ENCODE measurements around the gene VAMP7. TPM values are rescaled to one million over a fixed set of nuclear protein-coding genes. Genes with fewer than 3 reads are reported as not detected.
"Not testable (repeated sequence)": the region's sequence is repeated elsewhere in the genome, so short reads cannot be mapped to it uniquely, and the experiment has no call there.

The VAMP7 gene
- total RNA-seq, 1 experiment from 2014 or later = 30.3 TPM

DNA sequence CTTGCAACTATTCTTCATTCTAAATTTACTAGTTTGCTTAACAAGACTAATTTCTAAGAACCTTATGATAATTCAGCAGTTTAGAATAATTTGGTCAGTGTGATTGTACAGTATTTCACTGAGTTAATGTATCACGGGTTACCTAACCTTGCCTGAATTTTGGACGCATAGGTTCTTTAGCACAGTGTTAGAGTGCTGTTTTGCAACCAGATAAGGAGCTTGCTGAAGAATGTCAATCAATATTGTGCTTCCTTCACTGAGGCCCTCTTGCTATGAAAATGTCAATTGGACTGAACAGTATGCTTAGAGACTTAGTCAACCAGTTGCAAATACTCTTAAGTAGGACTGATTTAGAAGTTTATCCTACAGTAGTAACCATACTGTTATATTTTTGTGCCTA lies 19.6 kb downstream of the VAMP7 start:
- Mint-ChIP-seq H3K9me3 (ENCODE audit: low read depth, unreplicated experiment) (no peaks in the 10 kb centered on the region), H3K27ac (ENCODE audit: unreplicated experiment) (no peak overlapping the region), H3K4me1 (ENCODE audit: low read depth, unreplicated experiment) (peaks cover 11% of the 10 kb centered on the region), H3K4me3 (ENCODE audit: low read depth, unreplicated experiment) (no peak overlapping the region), H3K27me3 (ENCODE audit: unreplicated experiment) (no peaks in the 10 kb centered on the region), H3K36me3 (ENCODE audit: insufficient read depth, unreplicated experiment) (no peaks in the 10 kb centered on the region)
- intact Hi-C loops (cut with micrococcal nuclease; ENCODE audit: unreplicated experiment) = no loop called here
- CTCF ChIA-PET = no interaction called here
- TF ChIP-seq, protein P1, sequence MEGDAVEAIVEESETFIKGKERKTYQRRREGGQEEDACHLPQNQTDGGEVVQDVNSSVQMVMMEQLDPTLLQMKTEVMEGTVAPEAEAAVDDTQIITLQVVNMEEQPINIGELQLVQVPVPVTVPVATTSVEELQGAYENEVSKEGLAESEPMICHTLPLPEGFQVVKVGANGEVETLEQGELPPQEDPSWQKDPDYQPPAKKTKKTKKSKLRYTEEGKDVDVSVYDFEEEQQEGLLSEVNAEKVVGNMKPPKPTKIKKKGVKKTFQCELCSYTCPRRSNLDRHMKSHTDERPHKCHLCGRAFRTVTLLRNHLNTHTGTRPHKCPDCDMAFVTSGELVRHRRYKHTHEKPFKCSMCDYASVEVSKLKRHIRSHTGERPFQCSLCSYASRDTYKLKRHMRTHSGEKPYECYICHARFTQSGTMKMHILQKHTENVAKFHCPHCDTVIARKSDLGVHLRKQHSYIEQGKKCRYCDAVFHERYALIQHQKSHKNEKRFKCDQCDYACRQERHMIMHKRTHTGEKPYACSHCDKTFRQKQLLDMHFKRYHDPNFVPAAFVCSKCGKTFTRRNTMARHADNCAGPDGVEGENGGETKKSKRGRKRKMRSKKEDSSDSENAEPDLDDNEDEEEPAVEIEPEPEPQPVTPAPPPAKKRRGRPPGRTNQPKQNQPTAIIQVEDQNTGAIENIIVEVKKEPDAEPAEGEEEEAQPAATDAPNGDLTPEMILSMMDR (IDR thresholded peaks at IDR 0.05; ENCODE audit: unreplicated experiment) = no peak
- no peak for DNase-seq
- BruUV-seq (replicated peaks) = no TSS peak

DNA sequence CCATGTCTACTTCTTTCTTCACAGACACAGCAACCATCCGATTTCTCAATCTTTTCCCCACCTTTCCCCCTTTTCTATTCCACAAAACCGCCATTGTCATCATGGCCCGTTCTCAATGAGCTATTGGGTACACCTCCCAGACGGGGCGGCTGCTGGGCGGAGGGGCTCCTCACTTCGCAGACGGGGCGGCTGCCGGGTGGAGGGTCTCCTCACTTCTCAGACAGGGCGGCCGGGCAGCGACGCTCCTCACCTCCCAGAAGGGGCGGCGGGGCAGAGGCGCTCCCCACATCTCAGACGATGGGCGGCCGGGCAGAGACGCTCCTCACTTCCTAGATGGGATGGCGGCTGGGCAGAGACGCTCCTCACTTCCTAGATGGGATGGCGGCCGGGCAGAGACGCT lies 26.5 kb downstream of the VAMP7 start:
- CTCF ChIA-PET; H3K27me3 Mint-ChIP-seq (ENCODE audit: unreplicated experiment); H3K4me1 Mint-ChIP-seq (ENCODE audit: low read depth, unreplicated experiment); DNase-seq; H3K4me3 Mint-ChIP-seq (ENCODE audit: low read depth, unreplicated experiment); H3K9me3 Mint-ChIP-seq (ENCODE audit: low read depth, unreplicated experiment); BruUV-seq (replicated peaks); intact Hi-C loops (cut with micrococcal nuclease; ENCODE audit: unreplicated experiment); H3K27ac Mint-ChIP-seq (ENCODE audit: unreplicated experiment): not testable (repeated sequence)
- H3K36me3 Mint-ChIP-seq (ENCODE audit: insufficient read depth, unreplicated experiment) = peaks cover 13% of the 10 kb centered on the region

DNA sequence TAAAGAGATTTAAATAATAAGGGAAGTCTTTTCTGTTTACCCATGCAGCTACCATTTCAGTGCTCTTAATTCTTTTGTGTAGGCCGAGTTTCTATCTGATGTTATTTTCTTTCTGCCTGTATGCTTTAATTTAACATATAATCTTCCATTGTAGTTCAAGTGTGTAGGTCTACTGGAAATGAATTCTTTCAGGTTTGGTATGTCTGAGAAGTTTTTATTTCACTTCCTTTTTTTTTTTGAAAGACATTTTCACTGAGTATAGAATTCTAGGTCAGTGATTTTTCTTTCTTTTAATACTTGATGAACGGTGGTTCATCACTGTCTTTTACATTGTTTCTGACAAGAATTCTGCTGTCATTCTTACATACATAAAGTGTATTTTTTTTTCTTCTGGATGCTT lies 42.1 kb downstream of the VAMP7 start:
- Mint-ChIP-seq H3K27me3 (ENCODE audit: unreplicated experiment) (no peaks in the 10 kb centered on the region), H3K9me3 (ENCODE audit: low read depth, unreplicated experiment) (no peaks in the 10 kb centered on the region), H3K4me1 (ENCODE audit: low read depth, unreplicated experiment) (no peaks in the 10 kb centered on the region), H3K36me3 (ENCODE audit: insufficient read depth, unreplicated experiment) (peaks cover 8% of the 10 kb centered on the region), H3K27ac (ENCODE audit: unreplicated experiment) (no peak overlapping the region), H3K4me3 (ENCODE audit: low read depth, unreplicated experiment) (no peak overlapping the region)
- intact Hi-C loops (cut with micrococcal nuclease; ENCODE audit: unreplicated experiment) = no loop called here
- no TSS peak for BruUV-seq (replicated peaks)
- no peak for DNase-seq
- TF ChIP-seq, protein P1 (IDR thresholded peaks at IDR 0.05; ENCODE audit: unreplicated experiment) = no peak
- CTCF ChIA-PET = no interaction called here

DNA sequence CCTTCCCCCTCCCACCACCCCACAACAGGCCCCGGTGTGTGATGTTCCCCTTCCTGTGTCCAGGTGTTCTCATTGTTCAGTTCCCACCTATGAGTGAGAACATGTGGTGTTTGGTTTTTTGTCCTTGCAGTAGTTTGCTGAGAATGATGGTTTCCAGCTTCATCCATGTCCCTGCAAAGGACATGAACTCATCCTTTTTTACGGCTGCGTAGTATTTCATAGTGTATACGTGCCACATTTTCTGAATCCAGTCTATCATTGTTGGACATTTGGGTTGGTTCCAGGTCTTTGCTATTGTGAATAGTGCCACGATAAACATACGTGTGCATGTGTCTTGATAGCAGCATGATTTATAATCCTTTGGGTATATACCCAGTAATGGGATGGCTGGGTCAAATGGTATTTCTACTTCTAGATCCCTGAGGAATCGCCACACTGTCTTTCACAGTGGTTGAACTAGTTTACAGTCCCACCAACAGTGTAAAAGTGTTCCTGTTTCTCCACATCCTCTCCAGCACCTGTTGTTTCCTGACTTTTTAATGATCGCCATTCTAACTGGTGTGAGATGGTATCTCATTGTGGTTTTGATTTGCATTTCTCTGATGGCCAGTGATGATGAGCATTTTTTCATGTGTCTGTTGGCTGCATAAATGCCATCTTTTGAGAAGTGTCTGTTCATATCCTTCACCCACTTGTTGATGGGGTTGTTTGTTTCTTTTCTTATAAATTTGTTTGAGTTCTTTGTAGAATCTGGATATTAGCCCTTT lies 49.9 kb downstream of the VAMP7 start:
- H3K4me3 Mint-ChIP-seq (ENCODE audit: low read depth, unreplicated experiment); DNase-seq; intact Hi-C loops (cut with micrococcal nuclease; ENCODE audit: unreplicated experiment); H3K27ac Mint-ChIP-seq (ENCODE audit: unreplicated experiment); CTCF ChIA-PET; H3K27me3 Mint-ChIP-seq (ENCODE audit: unreplicated experiment); H3K4me1 Mint-ChIP-seq (ENCODE audit: low read depth, unreplicated experiment); BruUV-seq (replicated peaks): not testable (repeated sequence)
- Mint-ChIP-seq H3K9me3 (ENCODE audit: low read depth, unreplicated experiment) (peaks cover 11% of the 10 kb centered on the region), H3K36me3 (ENCODE audit: insufficient read depth, unreplicated experiment) (peaks cover 13% of the 10 kb centered on the region)

DNA sequence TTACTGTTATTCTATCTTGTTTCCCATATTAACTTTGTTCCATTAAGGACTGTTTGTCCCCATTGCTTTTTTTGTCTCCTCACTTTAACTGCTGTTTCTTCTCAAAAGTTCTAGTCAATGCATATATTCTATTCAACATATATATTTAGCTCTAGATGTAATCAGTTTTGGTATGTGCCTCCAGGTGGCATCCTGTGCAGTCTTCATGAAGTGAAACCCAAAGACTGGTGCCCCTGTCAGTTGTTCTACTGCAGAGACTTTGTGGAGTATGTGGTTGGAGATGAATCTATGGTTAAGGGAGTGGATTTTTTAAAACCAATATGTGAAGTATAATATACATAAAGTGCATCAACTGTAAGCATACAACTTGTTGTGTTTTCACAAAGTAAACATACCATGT lies 57.0 kb downstream of the VAMP7 start:
- intact Hi-C loops (cut with micrococcal nuclease; ENCODE audit: unreplicated experiment) = no loop called here
- Mint-ChIP-seq H3K9me3 (ENCODE audit: low read depth, unreplicated experiment) (peaks cover 8% of the 10 kb centered on the region), H3K4me3 (ENCODE audit: low read depth, unreplicated experiment) (no peak overlapping the region), H3K4me1 (ENCODE audit: low read depth, unreplicated experiment) (no peaks in the 10 kb centered on the region), H3K27ac (ENCODE audit: unreplicated experiment) (no peak overlapping the region), H3K27me3 (ENCODE audit: unreplicated experiment) (no peaks in the 10 kb centered on the region), H3K36me3 (ENCODE audit: insufficient read depth, unreplicated experiment) (peaks cover 5% of the 10 kb centered on the region)
- DNase-seq = no peak
- BruUV-seq (replicated peaks) = no TSS peak
- TF ChIP-seq, protein P1 (IDR thresholded peaks at IDR 0.05; ENCODE audit: unreplicated experiment) = no peak
- CTCF ChIA-PET = no interaction called here

Data from Calu3 (cell line).